Kidney (tissue), 14 donors: ENCODE data around the gene CDC25A. TPM values are rescaled to one million over a fixed set of nuclear protein-coding genes. Genes with fewer than 3 reads are reported as not detected.
"Not testable (repeated sequence)": the region's sequence is repeated elsewhere in the genome, so short reads cannot be mapped to it uniquely, and the experiment has no call there.

ENCODE experiments used
- DNase-seq, 5 donors: peaks; one replicate each; pipeline ENCODE4 v3.0.0-alpha.2; 2013 to 2020
- FAIRE-seq: peaks from 2 replicates; lab custom pipeline; 2012; peaks lifted over from hg19 to GRCh38; lab: Jason Lieb, UNC
- H3K27ac ChIP-seq, 2 donors: one replicate each; pipeline ENCODE4 v1.7.0; 2013; ENCODE audit warnings: low read depth in 2 of 2, low read length in 2 of 2, inconsistent platforms in 1 of 2
- H3K27me3 ChIP-seq: one replicate; pipeline ENCODE4 v1.7.1; 2013; ENCODE audit warnings: low read length, inconsistent platforms; ENCODE audit not compliant: control insufficient read depth, insufficient read depth
- H3K36me3 ChIP-seq, 3 donors: one replicate each; pipeline versions ENCODE4 v1.7.0 to v1.7.1; 2013; ENCODE audit warnings: low read length in 3 of 3, control low read depth in 1 of 3, inconsistent platforms in 1 of 3; ENCODE audit not compliant: insufficient read depth in 3 of 3, control insufficient read depth in 2 of 3
- H3K4me1 ChIP-seq, 3 donors: one replicate each; pipeline versions ENCODE4 v1.7.0 to v1.7.1; 2013; ENCODE audit warnings: low read length in 3 of 3, inconsistent platforms in 1 of 3, low read depth in 1 of 3; ENCODE audit not compliant: control insufficient read depth in 2 of 3, insufficient read depth in 2 of 3
- H3K4me3 ChIP-seq, 3 donors: one replicate each; pipeline versions ENCODE4 v1.7.0 to v1.8.1; 2013; ENCODE audit warnings: low read length in 3 of 3, control low read depth in 1 of 3, inconsistent platforms in 1 of 3
- H3K9ac ChIP-seq, 3 donors: one replicate each; pipeline versions ENCODE4 v1.7.0 to v1.7.1; 2013; ENCODE audit warnings: low read length in 3 of 3, control low read depth in 1 of 3, inconsistent platforms in 1 of 3
- H3K9me3 ChIP-seq, 3 donors: one replicate each; pipeline versions ENCODE4 v1.7.0 to v1.7.1; 2013; ENCODE audit warnings: low read length in 3 of 3, control low read depth in 1 of 3, inconsistent platforms in 1 of 3; ENCODE audit not compliant: control insufficient read depth in 2 of 3, insufficient read depth in 1 of 3
- intact Hi-C: fragments of 100-400 bp; cut with DNase I; formaldehyde crosslinking; loops from one replicate; pipeline ENCODE4 v1.11.1; 2022
- microRNA-seq: library from miRNA; unstranded; fragments of <30 nt; microRNA quantifications from one replicate; pipeline ENCODE4 v1.2.0, GENCODE V29; 2020
- polyA plus RNA-seq: library from polyadenylated mRNA; stranded (reverse); fragments of 350-450 nt; fragmentation: Illumina TruSeq; extraction: RNeasy Lipid Tissue Mini Kit (QIAGEN cat#74804); gene quantifications from one replicate; pipeline ENCODE4 v1.2.3, GENCODE V29; 2014; ENCODE audit warnings: low read depth, low replicate concordance; ENCODE audit not compliant: insufficient read depth
- total RNA-seq: library from RNA; stranded (reverse); fragmentation: NEBNext Ultra II Directional; extraction: Animal tissue kit (Norgen Biotek cat#: 25700); gene quantifications from one replicate; pipeline ENCODE4 v1.2.1, GENCODE V29; 2021
- TF ChIP-seq, protein P1 (sequence below): IDR thresholded peaks from 3 replicates; pipeline ENCODE4 v1.5.1; 2012; ENCODE audit warnings: mild to moderate bottlenecking, moderate library complexity, borderline replicate concordance; ENCODE audit not compliant: insufficient read depth; ENCODE audit errors: extremely low read depth
- donor health status: control.
- donor health status: control.
- donor health status: control.
- donor health status: control.
- donor health status: control.
- donor health status: DM: yes; HTN: yes; CAD: no.
- donor health status: Normal renal cell carcinoma (clear cell type).

Gene CDC25A
- total and polyA plus RNA-seq, 2 donors from 2014 or later: 0.88 to 1.6 TPM

DNA sequence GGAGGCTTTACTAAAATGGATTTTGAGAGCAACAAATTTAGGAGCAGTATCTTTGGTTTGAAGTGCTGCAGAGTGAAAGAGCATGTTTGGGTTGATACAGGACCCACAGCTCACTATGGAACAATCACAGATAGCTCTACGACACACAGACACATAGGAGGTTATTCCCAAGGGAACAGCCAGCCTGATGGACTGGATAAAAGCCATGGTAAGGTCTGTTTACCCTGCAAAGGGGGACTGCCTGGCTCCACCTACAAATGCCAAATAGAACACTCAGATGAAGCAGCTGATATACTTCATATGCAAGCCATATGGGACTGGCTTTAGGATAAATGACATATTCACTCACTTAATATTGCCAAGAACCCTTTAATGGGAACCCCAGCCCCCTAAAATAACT is 75.4 kb downstream of the CDC25A start:
- no peaks in the 10 kb centered on the region for H3K36me3 ChIP-seq
- H3K4me3 ChIP-seq: no peak overlapping the region
- TF ChIP-seq, protein P1, sequence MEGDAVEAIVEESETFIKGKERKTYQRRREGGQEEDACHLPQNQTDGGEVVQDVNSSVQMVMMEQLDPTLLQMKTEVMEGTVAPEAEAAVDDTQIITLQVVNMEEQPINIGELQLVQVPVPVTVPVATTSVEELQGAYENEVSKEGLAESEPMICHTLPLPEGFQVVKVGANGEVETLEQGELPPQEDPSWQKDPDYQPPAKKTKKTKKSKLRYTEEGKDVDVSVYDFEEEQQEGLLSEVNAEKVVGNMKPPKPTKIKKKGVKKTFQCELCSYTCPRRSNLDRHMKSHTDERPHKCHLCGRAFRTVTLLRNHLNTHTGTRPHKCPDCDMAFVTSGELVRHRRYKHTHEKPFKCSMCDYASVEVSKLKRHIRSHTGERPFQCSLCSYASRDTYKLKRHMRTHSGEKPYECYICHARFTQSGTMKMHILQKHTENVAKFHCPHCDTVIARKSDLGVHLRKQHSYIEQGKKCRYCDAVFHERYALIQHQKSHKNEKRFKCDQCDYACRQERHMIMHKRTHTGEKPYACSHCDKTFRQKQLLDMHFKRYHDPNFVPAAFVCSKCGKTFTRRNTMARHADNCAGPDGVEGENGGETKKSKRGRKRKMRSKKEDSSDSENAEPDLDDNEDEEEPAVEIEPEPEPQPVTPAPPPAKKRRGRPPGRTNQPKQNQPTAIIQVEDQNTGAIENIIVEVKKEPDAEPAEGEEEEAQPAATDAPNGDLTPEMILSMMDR: no peak
- no peaks in the 10 kb centered on the region for H3K9me3 ChIP-seq
- DNase-seq: no peak
- no peak overlapping the region for H3K9ac ChIP-seq
- H3K27ac ChIP-seq: no peak overlapping the region
- peaks cover 0 to 4% (median 3%) of the 10 kb centered on the region in 3 donors for H3K4me1 ChIP-seq
- intact Hi-C loops: no loop called here
- H3K27me3 ChIP-seq: no peaks in the 10 kb centered on the region
- FAIRE-seq: no peak

DNA sequence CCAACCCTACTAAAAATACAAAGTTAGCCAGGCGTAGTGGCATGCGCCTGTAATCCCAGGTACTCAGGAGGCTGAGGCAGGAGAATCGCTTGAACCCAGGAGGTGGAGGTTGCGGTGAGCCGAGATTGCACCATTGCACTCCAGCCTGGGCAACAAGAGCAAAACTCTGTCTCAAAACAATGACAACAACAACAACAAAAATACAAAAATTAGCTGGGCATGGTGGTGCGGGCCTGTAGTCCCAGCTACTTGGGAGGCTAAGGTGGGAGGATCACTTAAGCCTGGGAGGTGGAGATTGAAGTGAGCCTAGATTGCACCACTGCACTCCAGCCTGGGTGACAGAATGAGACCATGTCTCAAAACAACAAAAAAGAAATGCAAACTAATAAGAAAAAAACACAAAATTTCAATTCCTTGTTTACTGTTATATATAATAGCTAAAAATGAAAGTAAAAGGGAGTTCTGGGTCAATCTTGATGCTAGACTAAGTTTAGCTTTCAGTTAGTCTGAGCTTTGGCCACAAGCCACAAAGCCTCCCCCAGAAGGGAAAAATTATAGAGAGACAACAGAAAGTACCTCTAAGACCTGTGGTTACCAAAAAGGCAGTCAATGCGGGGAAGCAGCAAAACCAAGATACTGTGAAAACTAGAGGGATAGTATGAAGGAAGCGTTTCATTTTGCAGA is 76.0 kb downstream of the CDC25A start:
- H3K4me1 ChIP-seq, intact Hi-C loops: not testable (repeated sequence)

DNA sequence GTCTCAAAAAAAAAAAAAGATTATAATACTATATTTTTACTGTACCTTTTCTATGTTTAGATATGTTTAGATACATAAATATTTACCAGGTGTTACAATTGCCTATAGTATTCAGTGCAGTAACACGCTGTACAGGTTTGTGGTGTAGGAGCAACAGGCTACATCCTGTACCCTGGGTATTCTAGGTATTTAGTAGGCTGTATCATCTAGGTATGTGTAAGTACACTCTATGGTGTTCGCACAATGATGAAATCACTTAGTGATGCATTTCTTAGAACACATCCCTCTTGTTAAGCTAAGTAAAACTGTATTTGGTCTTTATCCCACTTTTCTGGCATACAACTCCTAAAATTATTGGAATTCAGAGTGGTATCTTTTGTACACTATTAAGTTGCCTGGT is 77.8 kb downstream of the CDC25A start:
- FAIRE-seq (no peak), DNase-seq (no peak)
- no peak overlapping the region for H3K27ac ChIP-seq
- H3K4me1 ChIP-seq: peaks cover 0 to 4% (median 3%) of the 10 kb centered on the region in 3 donors
- no peaks in the 10 kb centered on the region for H3K27me3 ChIP-seq
- TF ChIP-seq, protein P1: no peak
- no peaks in the 10 kb centered on the region for H3K9me3 ChIP-seq
- intact Hi-C loops: no loop called here
- no peak overlapping the region for H3K4me3 ChIP-seq
- no peak overlapping the region for H3K9ac ChIP-seq
- H3K36me3 ChIP-seq: no peaks in the 10 kb centered on the region

More for the DNA sequence above, 76.0 kb downstream of the CDC25A start:
- not testable (repeated sequence) for H3K36me3 ChIP-seq, H3K27ac ChIP-seq, H3K4me3 ChIP-seq, H3K9ac ChIP-seq, H3K9me3 ChIP-seq, H3K27me3 ChIP-seq, FAIRE-seq, DNase-seq

DNA sequence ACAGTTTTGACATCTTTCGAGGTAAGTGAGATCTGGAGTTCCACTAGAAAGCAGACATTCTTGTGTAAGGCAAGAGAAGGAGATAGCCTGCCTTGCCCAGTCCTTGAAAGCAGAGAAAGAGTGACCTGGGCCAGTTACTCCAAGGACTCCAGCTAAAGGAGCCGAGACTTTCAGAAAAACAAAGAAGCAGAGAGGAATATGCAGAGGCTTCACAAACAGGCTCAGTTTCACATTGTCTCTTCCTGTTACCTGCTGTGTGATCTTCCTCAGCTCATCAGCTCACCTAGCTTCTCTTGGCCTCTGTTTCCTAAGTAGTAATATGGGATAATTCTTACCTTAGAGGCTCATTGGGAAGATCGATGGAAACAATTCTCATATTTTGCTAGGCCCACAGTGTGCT is 81.0 kb downstream of the CDC25A start:
- H3K9ac ChIP-seq: no peak overlapping the region
- no peaks in the 10 kb centered on the region for H3K4me1 ChIP-seq
- FAIRE-seq: no peak
- TF ChIP-seq, protein P1: no peak
- H3K36me3 ChIP-seq: no peaks in the 10 kb centered on the region
- H3K27ac ChIP-seq: no peak overlapping the region
- intact Hi-C loops: no loop called here
- DNase-seq: no peak
- H3K9me3 ChIP-seq: no peaks in the 10 kb centered on the region
- H3K27me3 ChIP-seq: no peaks in the 10 kb centered on the region
- no peak overlapping the region for H3K4me3 ChIP-seq

Small RNA genes lying within 50 kb of the gene (microRNA-seq; reads per million reads assigned to microRNA genes)
- gene MIR4443: 2.4 reads per million

Other genes starting within 250 kb of the CDC25A start
- 239 TPM for gene MAP4, start 172.0 kb downstream of the CDC25A start, total RNA-seq
- gene MAP4, start 172.0 kb downstream of the CDC25A start, polyA plus RNA-seq: 69.6 TPM
- not detected for gene CAMP, start 35.1 kb upstream of the CDC25A start, total RNA-seq
- gene CAMP, start 35.1 kb upstream of the CDC25A start, polyA plus RNA-seq: not detected
- 13.3 TPM for gene ZNF589, start 52.7 kb upstream of the CDC25A start, total RNA-seq
- 6.5 TPM for gene ZNF589, start 52.7 kb upstream of the CDC25A start, polyA plus RNA-seq
- gene NME6, start 113.0 kb upstream of the CDC25A start, total RNA-seq: 32.9 TPM
- gene NME6, start 113.0 kb upstream of the CDC25A start, polyA plus RNA-seq: 19.9 TPM
- not detected for gene SPINK8, start 145.2 kb upstream of the CDC25A start, total RNA-seq
- gene SPINK8, start 145.2 kb upstream of the CDC25A start, polyA plus RNA-seq: not detected
- not detected for gene FBXW12, start 183.8 kb upstream of the CDC25A start, total RNA-seq
- gene FBXW12, start 183.8 kb upstream of the CDC25A start, polyA plus RNA-seq: not detected
- 224 TPM for gene PLXNB1, start 241.7 kb upstream of the CDC25A start, total RNA-seq
- gene PLXNB1, start 241.7 kb upstream of the CDC25A start, polyA plus RNA-seq: 101 TPM